Measurements from ENCODE around the gene VKORC1. TPM values are rescaled to one million over a fixed set of nuclear protein-coding genes. Genes with fewer than 3 reads are reported as not detected.

VKORC1 gene
- total and polyA plus RNA-seq, 2 donors (not counting 1 experiment from before 2014, with no cell fraction given): 118 to 301 TPM

- TF ChIP-seq CTCF (conservative IDR thresholded peaks at IDR 0.05 in 1 of 2, IDR thresholded peaks at IDR 0.05 in 1 of 2; ENCODE audit: low read depth in 1 of 2, low read length in 2 of 2) (no peak), EZH2 (IDR thresholded peaks at IDR 0.05; ENCODE audit: low read length, missing control alignments) (no peak)
- Histone ChIP-seq H2AFZ (ENCODE audit: low read length) (no peak overlapping the region), H3K4me3 (replicated peaks in 1 of 4; ENCODE audit: control extremely low read depth in 1 of 4, insufficient read depth in 1 of 4, low read depth in 3 of 4, low read length in 4 of 4) (peak overlapping the region in 1 of 4 experiments; percentile 95), H3K36me3 (ENCODE audit: control insufficient read depth, insufficient read depth, low read length) (peaks cover 19% of the 10 kb centered on the region), H3K9ac (ENCODE audit: insufficient read depth, low read length) (no peak overlapping the region), H3K27ac (ENCODE audit: insufficient read depth, low read length) (no peak overlapping the region), H3K4me2 (ENCODE audit: extremely low read depth, insufficient read depth, low read length) (peak overlapping the region; percentile 83), H3K9me3 (ENCODE audit: control insufficient read depth, insufficient read depth, low read depth, low read length) (no peaks in the 10 kb centered on the region), H3K4me1 (ENCODE audit: control insufficient read depth, extremely low read depth, insufficient read depth, low read length) (peaks cover 3% of the 10 kb centered on the region), H4K20me1 (ENCODE audit: control insufficient read depth, extremely low read depth, insufficient read depth, low read length) (no peaks in the 10 kb centered on the region), H3K27me3 (ENCODE audit: control insufficient read depth, insufficient read depth, low read length) (no peaks in the 10 kb centered on the region), H3K79me2 (ENCODE audit: control insufficient read depth, insufficient read depth, low read length) (peaks cover 9% of the 10 kb centered on the region)
- no peak for DNase-seq (ENCODE audit: low read depth in 2 of 2)
Observed at GRCh38 chr16:31109622-31110021, 15.0 kb upstream of the VKORC1 start.

- Histone ChIP-seq H3K4me2 (ENCODE audit: extremely low read depth, insufficient read depth, low read length) (peak overlapping the region; percentile 83), H3K4me1 (ENCODE audit: control insufficient read depth, extremely low read depth, insufficient read depth, low read length) (peaks cover 3% of the 10 kb centered on the region), H3K79me2 (ENCODE audit: control insufficient read depth, insufficient read depth, low read length) (peaks cover 9% of the 10 kb centered on the region), H3K27me3 (ENCODE audit: control insufficient read depth, insufficient read depth, low read length) (no peaks in the 10 kb centered on the region), H3K9me3 (ENCODE audit: control insufficient read depth, insufficient read depth, low read depth, low read length) (no peaks in the 10 kb centered on the region), H2AFZ (ENCODE audit: low read length) (no peak overlapping the region), H3K36me3 (ENCODE audit: control insufficient read depth, insufficient read depth, low read length) (peaks cover 19% of the 10 kb centered on the region), H4K20me1 (ENCODE audit: control insufficient read depth, extremely low read depth, insufficient read depth, low read length) (no peaks in the 10 kb centered on the region), H3K9ac (ENCODE audit: insufficient read depth, low read length) (peak overlapping the region; percentile 95), H3K27ac (ENCODE audit: insufficient read depth, low read length) (peak overlapping the region; percentile 82), H3K4me3 (replicated peaks in 1 of 4; ENCODE audit: control extremely low read depth in 1 of 4, insufficient read depth in 1 of 4, low read depth in 3 of 4, low read length in 4 of 4) (peak overlapping the region; percentile 60 to 95 (median 89))
- DNase-seq (ENCODE audit: low read depth in 2 of 2): no peak
- TF ChIP-seq CTCF (conservative IDR thresholded peaks at IDR 0.05 in 1 of 2, IDR thresholded peaks at IDR 0.05 in 1 of 2; ENCODE audit: low read depth in 1 of 2, low read length in 2 of 2) (no peak), EZH2 (IDR thresholded peaks at IDR 0.05; ENCODE audit: low read length, missing control alignments) (no peak)
Observed at GRCh38 chr16:31108794-31109558, 14.4 kb upstream of the VKORC1 start.

GRCh38 chr16:31108035-31108793 is 13.6 kb upstream of the VKORC1 start, which contains the start of gene BCKDK:
Gene BCKDK, plus strand, starts transcription at chr16:31108386. Its CDS starts 838 bp downstream, at chr16:31109224.
- Histone ChIP-seq H4K20me1 (ENCODE audit: control insufficient read depth, extremely low read depth, insufficient read depth, low read length) (no peaks in the 10 kb centered on the region), H3K27ac (ENCODE audit: insufficient read depth, low read length) (peak within 1 kb of the TSS; percentile 82), H3K27me3 (ENCODE audit: control insufficient read depth, insufficient read depth, low read length) (no peaks in the 10 kb centered on the region), H3K36me3 (ENCODE audit: control insufficient read depth, insufficient read depth, low read length) (peaks cover 19% of the 10 kb centered on the region), H3K79me2 (ENCODE audit: control insufficient read depth, insufficient read depth, low read length) (peaks cover 9% of the 10 kb centered on the region), H3K4me3 (replicated peaks in 1 of 4; ENCODE audit: control extremely low read depth in 1 of 4, insufficient read depth in 1 of 4, low read depth in 3 of 4, low read length in 4 of 4) (peak within 1 kb of the TSS; percentile 60 to 95 (median 89)), H3K4me1 (ENCODE audit: control insufficient read depth, extremely low read depth, insufficient read depth, low read length) (peaks cover 3% of the 10 kb centered on the region), H3K9ac (ENCODE audit: insufficient read depth, low read length) (peak within 1 kb of the TSS; percentile 95), H3K9me3 (ENCODE audit: control insufficient read depth, insufficient read depth, low read depth, low read length) (no peaks in the 10 kb centered on the region), H3K4me2 (ENCODE audit: extremely low read depth, insufficient read depth, low read length) (peak within 1 kb of the TSS; percentile 83), H2AFZ (ENCODE audit: low read length) (peak within 1 kb of the TSS; percentile 91)
- TF ChIP-seq EZH2 (IDR thresholded peaks at IDR 0.05; ENCODE audit: low read length, missing control alignments) (no peak), CTCF (conservative IDR thresholded peaks at IDR 0.05 in 1 of 2, IDR thresholded peaks at IDR 0.05 in 1 of 2; ENCODE audit: low read depth in 1 of 2, low read length in 2 of 2) (no peak)
- DNase-seq (ENCODE audit: low read depth in 2 of 2): peak; percentile 60 to 63

Measured in fibroblast of lung (primary cell).